Central memory CD8-positive, alpha-beta T cell (primary cell): Measurements from ENCODE around the gene LAMB3.

Source experiments
- ATAC-seq: fragments of 150-1000 bp; cut with Tn5 transposase; replicated peaks from 2 replicates; pipeline ENCODE4 v1.10.0; 2022; ENCODE audit warnings: mild to moderate bottlenecking, moderate FRiP score, moderate number of reproducible peaks; ENCODE audit not compliant: poor library complexity, severe bottlenecking; ENCODE audit errors: extremely low read depth
- DNase-seq, 2 donors: peaks; one replicate each; pipeline ENCODE4 v3.0.0; 2021; ENCODE audit warnings: low spot score in 2 of 2
- H3K27ac Mint-ChIP-seq: one replicate; pipeline ENCODE4 v1.8.0; 2022; ENCODE audit warnings: low read depth, mild to moderate bottlenecking, moderate library complexity, mixed read lengths
- H3K27me3 Mint-ChIP-seq: one replicate; pipeline ENCODE4 v1.8.0; 2022; ENCODE audit warnings: mixed read lengths
- H3K36me3 Mint-ChIP-seq: one replicate; pipeline ENCODE4 v1.8.0; 2022; ENCODE audit warnings: mild to moderate bottlenecking, moderate library complexity, mixed read lengths; ENCODE audit not compliant: insufficient read depth
- H3K4me1 Mint-ChIP-seq: one replicate; pipeline ENCODE4 v1.8.0; 2022; ENCODE audit warnings: mixed read lengths
- H3K4me3 Mint-ChIP-seq: one replicate; pipeline ENCODE4 v1.8.0; 2022; ENCODE audit warnings: mild to moderate bottlenecking, moderate library complexity, mixed read lengths
- H3K9me3 Mint-ChIP-seq: one replicate; pipeline ENCODE4 v1.8.0; 2022; ENCODE audit warnings: mixed read lengths

LAMB3 gene

DNA sequence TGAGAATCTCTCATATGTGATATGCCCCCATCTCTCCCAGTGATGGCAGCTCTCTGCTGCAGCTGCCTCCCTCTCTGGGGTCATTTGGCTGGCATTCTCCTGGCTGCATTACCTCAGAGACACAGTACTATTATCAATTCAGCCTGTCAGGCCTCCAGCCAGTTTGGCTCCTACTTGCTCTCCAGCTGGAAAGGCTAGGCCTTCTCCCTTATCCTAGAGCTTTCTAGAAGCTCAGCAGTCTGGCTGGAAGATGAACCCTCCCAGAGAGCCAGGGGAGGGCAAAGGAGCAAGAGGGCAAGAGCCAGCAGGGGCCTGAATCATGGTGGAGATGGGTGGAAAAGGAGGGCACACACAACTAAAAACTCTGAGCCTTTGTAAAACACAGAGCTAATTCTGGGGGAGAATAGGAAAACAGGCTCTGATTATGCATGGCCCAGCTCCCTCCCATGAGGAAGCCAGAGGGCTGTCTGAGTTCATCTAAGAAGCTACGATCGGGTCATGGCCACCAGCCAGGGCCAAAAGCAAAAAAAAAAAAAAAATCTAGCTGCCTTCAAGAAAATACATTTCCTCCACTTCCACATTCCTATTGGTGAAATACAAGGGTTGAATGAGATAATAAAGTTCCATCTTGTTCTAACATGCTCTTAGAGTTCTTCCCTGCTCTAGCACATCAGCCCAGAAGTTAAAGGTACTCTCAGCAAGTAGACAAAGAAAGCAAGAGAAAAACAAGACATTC is 8.8 kb downstream of the LAMB3 start:
- no peak overlapping the region for H3K27ac Mint-ChIP-seq
- no peaks in the 10 kb centered on the region for H3K9me3 Mint-ChIP-seq
- H3K27me3 Mint-ChIP-seq, result no peaks in the 10 kb centered on the region
- no peaks in the 10 kb centered on the region for H3K36me3 Mint-ChIP-seq
- H3K4me3 Mint-ChIP-seq, result no peak overlapping the region
- ATAC-seq (no peak), DNase-seq (no peak)
- H3K4me1 Mint-ChIP-seq, result no peaks in the 10 kb centered on the region

DNA sequence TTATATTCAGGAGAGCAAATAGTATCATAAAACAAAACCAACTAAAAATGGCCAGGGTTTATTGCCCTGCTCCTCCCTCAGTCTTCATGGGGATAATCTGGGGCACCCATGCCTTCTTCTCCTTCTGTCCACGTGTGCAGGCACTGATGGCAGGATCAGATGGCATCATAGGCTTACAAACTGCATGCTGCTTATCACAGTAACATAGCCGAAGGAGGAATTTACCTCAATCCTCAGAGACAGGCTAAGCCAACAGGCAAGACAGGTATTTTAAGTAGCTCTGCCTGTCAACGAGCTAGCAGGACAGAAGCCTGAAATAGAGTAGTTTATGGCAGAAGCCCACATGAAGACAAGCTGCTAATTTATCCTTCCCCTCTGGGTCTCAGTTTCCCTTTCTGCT is 9.4 kb downstream of the LAMB3 start:
- H3K36me3 Mint-ChIP-seq, result no peaks in the 10 kb centered on the region
- H3K27ac Mint-ChIP-seq, result no peak overlapping the region
- no peak overlapping the region for H3K4me3 Mint-ChIP-seq
- H3K27me3 Mint-ChIP-seq, result no peaks in the 10 kb centered on the region
- ATAC-seq (no peak), DNase-seq (no peak)
- H3K4me1 Mint-ChIP-seq, result no peaks in the 10 kb centered on the region
- no peaks in the 10 kb centered on the region for H3K9me3 Mint-ChIP-seq

DNA sequence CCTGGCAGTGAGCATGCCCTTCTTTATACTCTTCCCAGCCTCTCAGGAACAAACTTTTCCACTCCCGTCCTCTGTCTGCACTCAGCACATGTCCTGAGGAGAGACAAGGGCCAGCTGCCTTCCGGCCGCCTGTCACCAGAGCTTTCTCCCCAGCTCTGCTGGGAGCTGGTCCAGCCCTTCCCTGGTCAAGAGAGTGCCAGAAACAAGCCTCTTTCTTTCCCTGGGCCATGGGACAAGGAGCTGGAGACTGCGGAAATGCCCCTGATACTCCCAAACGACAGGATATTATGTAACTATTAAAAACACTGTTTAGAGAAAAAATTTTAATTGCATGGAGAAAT is 10.4 kb downstream of the LAMB3 start:
- H3K27me3 Mint-ChIP-seq, result no peaks in the 10 kb centered on the region
- no peak for ATAC-seq

DNA sequence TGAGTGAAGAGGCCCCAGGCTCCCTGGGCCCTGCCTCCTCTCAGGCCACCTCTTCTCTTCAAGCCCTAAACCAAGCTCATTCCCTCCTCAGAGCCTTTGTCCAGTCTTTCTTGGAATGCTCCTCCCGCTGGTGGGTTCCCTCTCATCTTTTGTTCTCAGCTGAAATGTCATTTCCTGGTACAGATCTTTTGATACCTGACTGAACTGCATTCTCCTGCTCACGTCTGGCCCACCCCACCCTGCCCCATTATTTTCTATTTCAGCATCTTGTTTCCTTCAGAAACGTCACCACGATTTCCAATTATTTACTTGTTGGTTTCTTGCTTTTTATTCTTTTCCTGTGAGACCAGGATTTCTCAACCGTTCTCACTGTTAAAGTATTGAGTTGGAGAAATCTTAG is 16.4 kb downstream of the LAMB3 start:
- Mint-ChIP-seq H3K27ac (no peak overlapping the region), H3K36me3 (no peaks in the 10 kb centered on the region), H3K4me1 (no peaks in the 10 kb centered on the region), H3K27me3 (no peaks in the 10 kb centered on the region), H3K4me3 (no peak overlapping the region), H3K9me3 (no peaks in the 10 kb centered on the region)
- ATAC-seq, result no peak
- DNase-seq, result no peak

More for the DNA sequence above, 10.4 kb downstream of the LAMB3 start:
- DNase-seq, result no peak
- no peaks in the 10 kb centered on the region for H3K36me3 Mint-ChIP-seq
- no peaks in the 10 kb centered on the region for H3K4me1 Mint-ChIP-seq
- no peak overlapping the region for H3K4me3 Mint-ChIP-seq
- H3K27ac Mint-ChIP-seq, result no peak overlapping the region
- no peaks in the 10 kb centered on the region for H3K9me3 Mint-ChIP-seq

DNA sequence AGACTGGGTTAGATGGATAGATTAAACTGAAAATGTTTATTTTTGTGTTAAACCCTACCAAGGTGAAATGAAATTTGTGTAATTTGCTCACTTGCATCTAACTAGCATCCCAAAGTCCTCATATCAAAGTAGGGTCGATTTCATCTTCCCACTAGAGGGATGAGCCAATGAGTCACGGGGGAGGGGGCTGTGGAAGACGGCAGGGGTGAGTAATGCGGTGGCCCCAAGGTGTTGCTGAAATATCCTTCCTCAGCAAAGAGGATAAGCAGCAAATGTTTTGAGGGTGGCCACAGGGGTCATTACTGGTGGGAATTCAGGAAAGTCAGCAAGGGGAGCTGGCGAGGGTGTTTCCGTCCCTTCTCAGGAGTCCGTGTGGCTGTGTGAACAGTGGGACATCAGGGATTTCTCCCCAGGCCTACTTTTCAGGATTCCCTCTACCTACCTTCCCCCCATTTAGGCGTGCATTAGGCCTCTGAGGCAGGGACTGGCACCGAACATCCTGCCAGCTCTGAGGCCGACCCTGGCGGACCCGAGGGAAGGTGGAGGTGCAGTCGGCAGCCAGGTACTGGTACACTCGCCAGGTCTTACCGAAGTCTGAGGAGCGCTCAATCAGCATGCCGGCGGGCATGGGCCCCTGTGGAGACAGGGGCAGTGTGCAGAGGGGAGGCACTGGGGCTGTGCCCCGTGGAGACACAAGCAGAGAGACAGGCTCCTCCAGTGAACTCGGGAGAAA is 18.1 kb downstream of the LAMB3 start:
- no peak for ATAC-seq
- Mint-ChIP-seq H3K4me3 (no peak overlapping the region), H3K36me3 (no peaks in the 10 kb centered on the region), H3K27me3 (no peaks in the 10 kb centered on the region), H3K27ac (no peak overlapping the region), H3K4me1 (no peaks in the 10 kb centered on the region), H3K9me3 (no peaks in the 10 kb centered on the region)
- no peak for DNase-seq

DNA sequence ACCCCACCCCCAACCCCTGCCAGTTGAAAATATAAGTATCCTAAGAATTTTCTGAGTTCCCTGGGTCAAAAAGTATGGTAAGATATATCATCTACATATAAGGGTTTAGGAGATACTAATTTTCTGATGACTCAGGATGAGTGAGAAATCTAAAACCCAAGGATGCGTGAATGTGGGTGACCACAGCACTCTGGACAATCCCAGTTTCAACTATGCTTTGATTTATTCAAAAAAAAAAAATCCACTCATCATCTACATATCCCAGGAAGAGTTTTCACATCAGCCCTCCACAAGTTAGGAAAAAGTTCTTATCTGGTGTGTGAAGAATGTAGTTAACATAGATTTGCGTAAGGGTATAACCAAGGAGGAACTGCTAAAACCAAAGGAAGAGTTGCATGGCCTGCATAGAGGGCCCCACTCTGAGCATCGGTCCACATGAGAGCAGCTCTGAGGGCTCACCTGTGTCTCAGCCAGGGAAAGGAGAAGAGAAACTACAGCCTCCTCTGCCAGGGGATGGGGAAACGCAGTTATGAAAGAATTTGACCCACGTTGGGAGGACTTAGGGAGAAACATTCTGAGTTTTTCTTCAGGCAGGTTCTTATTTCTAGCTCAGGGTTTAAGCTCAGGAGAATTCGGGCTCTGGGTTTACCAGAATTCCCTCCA is 18.8 kb downstream of the LAMB3 start:
- Mint-ChIP-seq H3K9me3 (no peaks in the 10 kb centered on the region), H3K36me3 (no peaks in the 10 kb centered on the region), H3K27ac (no peak overlapping the region), H3K4me1 (no peaks in the 10 kb centered on the region), H3K4me3 (no peak overlapping the region), H3K27me3 (no peaks in the 10 kb centered on the region)
- DNase-seq (no peak), ATAC-seq (no peak)

DNA sequence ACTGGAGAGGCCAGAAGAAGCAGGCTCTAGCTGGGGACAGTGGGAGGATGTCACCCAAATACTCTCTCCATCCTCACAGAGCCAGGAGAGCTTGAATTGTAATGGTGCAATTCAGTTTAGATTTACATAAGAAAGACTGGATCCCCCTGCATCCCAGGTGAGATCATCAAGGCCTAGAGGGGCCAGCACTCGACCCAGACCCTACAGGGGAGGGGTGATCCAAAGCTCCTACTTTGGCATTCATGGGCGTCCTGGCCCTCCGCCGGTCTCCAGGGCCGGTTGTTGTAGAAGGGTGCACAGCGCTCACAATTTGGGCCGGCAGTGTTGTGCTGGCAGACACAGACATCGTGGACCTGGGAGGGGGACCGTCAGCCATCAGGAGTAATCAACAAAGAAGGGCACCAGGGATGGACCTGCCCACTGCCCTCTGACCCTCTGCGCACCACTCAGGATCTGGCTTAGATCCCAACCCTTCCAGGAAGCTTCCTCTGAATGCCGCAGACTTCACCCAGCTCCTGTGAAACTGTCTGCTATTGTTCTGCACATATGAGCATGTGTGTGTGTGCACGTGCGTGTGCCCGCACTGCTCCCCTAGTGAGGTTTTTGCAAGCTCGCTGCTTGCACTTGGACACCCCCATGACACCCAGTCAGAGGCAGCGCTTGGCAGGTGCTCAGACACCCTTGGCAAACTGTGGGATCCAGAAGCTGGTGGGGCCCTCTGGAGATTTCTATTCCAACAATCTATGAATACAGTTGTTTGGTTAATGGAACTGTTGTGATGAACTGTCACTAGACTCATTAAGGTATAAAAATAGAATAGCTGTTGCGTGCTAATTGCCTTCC is 21.6 kb downstream of the LAMB3 start:
- H3K36me3 Mint-ChIP-seq, result no peaks in the 10 kb centered on the region
- H3K27ac Mint-ChIP-seq, result no peak overlapping the region
- H3K4me3 Mint-ChIP-seq, result no peak overlapping the region
- ATAC-seq, result no peak
- H3K9me3 Mint-ChIP-seq, result no peaks in the 10 kb centered on the region
- H3K27me3 Mint-ChIP-seq, result no peaks in the 10 kb centered on the region
- no peak for DNase-seq
- H3K4me1 Mint-ChIP-seq, result no peaks in the 10 kb centered on the region

DNA sequence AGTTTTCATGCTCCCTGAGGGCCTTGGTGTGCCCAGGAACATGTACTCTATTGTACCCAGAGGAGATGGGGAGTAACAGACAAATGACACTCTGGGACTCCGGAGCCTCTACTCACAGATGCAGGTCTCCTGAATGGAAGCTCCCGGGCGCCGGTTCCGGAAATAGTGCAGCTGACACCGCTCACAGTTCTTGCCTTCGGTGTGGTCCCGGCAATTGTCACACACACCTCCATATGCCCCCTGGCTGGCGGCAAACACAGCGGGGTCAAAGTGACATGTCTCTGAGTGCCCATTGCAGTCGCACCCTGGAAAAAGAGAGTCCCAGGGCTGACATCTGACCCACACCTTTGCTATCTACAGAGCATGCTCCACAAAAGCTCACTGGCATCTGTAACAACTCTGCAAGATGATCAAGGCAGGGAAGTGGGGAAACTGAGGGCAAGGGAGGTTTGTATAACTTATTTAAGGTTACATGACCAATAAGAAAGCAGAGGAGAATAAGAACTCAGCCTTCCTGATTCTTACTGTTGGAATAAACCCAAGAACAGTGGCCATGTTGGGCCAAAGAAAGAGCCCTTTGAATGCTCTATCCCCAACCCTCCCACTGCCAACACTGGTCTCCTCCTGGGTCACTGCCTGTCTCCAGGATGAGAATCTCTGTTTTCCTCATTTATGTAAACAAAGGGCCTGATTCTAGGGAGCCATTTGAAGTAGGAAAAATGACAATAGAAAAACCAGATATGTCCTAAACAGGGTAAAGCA is 22.4 kb downstream of the LAMB3 start:
- no peak for DNase-seq
- ATAC-seq, result no peak
- Mint-ChIP-seq H3K27me3 (no peaks in the 10 kb centered on the region), H3K4me1 (no peaks in the 10 kb centered on the region), H3K9me3 (no peaks in the 10 kb centered on the region), H3K36me3 (no peaks in the 10 kb centered on the region), H3K27ac (no peak overlapping the region), H3K4me3 (no peak overlapping the region)

DNA sequence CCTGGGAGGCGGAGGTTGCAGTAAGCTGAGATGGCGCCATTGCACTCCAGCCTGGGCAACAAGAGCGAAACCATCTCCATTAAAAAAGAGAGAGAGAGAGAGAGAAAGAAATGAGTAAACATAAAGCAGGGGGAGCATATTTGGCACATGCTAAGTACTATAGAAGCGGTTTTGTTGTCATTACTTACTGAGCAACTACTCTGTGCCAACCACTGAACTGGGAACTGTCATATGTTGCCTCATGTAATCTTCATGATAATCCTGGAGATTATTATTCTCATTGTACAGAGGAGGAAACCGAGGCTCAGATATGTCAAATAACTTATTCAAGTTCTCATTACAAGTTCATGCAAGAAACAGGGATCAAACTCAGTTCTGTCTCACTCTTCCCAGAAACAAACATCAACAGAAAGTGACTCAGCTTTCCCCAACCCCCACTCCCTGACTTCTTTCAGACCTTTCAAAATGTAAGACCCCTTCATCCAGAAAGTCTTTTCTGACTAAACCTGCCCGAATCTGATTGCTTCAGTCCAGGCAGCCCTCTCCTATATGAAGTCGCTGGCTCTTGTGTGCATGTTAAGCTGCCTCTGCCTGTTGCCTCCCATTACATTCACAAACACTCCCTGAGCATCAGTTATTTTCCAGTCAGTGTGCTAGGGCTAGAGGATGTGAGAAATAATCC is 23.5 kb downstream of the LAMB3 start:
- no peaks in the 10 kb centered on the region for H3K9me3 Mint-ChIP-seq
- ATAC-seq (no peak), DNase-seq (no peak)
- no peak overlapping the region for H3K4me3 Mint-ChIP-seq
- no peaks in the 10 kb centered on the region for H3K36me3 Mint-ChIP-seq
- no peaks in the 10 kb centered on the region for H3K27me3 Mint-ChIP-seq
- H3K27ac Mint-ChIP-seq, result no peak overlapping the region
- H3K4me1 Mint-ChIP-seq, result no peaks in the 10 kb centered on the region

DNA sequence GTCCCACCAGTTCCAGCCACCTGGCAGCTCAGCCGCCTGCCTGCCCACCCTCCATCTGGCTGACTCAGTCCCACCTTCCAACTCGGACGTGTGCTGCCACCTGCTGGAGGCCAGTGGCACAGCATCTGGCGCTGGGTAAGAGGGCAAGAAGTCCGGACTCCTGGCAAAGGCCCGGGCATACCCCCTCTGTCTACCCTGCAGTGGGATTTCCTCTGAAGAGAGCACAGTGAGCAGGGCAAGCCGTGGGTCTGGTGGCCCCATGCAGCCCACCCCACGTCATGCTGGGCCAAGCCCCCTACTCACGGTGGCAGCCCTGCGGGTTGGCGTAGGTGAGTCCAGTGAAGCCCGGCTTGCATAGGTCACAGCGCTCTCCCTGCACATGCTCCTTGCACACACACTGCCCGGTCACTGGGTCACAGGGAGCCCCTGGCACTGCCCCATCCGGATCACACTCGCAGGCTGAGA is 24.5 kb downstream of the LAMB3 start:
- no peaks in the 10 kb centered on the region for H3K4me1 Mint-ChIP-seq
- no peak overlapping the region for H3K27ac Mint-ChIP-seq
- H3K27me3 Mint-ChIP-seq, result no peaks in the 10 kb centered on the region
- DNase-seq (peak; percentile 47 to 63), ATAC-seq (peak; percentile 45)
- H3K9me3 Mint-ChIP-seq, result no peaks in the 10 kb centered on the region
- no peaks in the 10 kb centered on the region for H3K36me3 Mint-ChIP-seq
- H3K4me3 Mint-ChIP-seq, result no peak overlapping the region

DNA sequence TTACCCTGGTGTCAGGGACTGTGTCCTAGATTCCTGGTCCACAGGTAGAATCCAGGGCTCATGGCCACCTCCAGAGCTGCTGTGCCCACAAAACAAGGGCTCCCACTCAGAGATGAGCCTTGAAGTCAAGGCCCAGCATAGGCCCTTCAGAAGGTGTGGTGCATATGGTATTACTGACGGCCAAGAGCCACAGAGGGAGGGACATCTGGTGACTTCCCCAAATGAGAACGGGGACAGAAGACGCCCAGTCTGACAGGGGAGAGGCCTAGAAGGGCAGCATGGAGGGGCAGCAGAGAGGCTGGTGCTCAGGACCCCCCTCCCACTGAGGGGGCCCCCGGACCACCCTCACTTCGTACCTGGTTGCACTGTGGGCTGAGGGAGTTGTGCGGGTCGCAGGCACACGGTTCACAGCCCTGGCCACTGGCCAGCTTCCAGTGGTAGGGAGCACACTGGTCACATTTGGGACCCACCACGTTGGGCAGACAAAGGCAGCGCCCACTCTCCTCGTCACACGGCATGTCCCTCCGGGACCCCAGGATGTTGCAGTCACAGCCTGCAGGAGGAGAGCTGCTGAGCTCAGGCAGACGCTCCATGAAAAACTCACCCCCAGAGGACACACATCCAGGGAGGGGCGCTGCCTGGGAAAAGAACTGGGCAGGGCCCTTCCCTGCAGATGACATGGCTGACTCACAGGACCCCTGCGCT is 25.0 kb downstream of the LAMB3 start:
- no peaks in the 10 kb centered on the region for H3K27me3 Mint-ChIP-seq
- H3K36me3 Mint-ChIP-seq, result no peaks in the 10 kb centered on the region
- H3K4me1 Mint-ChIP-seq, result no peaks in the 10 kb centered on the region
- peak; percentile 38 for ATAC-seq
- no peak overlapping the region for H3K27ac Mint-ChIP-seq
- no peak for DNase-seq
- no peaks in the 10 kb centered on the region for H3K9me3 Mint-ChIP-seq
- no peak overlapping the region for H3K4me3 Mint-ChIP-seq
